GM12891 (cell line): ENCODE measurements around the gene METTL23.

Source experiments
- PAX5 ChIP-seq: IDR thresholded peaks from 2 replicates; pipeline ENCODE4 v1.6.1; 2011; ENCODE audit warnings: low read length, moderate library complexity, mild to moderate bottlenecking; ENCODE audit not compliant: insufficient read depth, severe bottlenecking
- POLR2A ChIP-seq: IDR thresholded peaks from 2 replicates; pipeline ENCODE4 v1.6.1; 2011; ENCODE audit warnings: low read depth, low read length, control low read depth
- POLR2AphosphoS5 ChIP-seq: IDR thresholded peaks from 2 replicates; pipeline ENCODE4 v1.6.1; 2011; ENCODE audit warnings: low read depth, low read length, control low read depth

DNA sequence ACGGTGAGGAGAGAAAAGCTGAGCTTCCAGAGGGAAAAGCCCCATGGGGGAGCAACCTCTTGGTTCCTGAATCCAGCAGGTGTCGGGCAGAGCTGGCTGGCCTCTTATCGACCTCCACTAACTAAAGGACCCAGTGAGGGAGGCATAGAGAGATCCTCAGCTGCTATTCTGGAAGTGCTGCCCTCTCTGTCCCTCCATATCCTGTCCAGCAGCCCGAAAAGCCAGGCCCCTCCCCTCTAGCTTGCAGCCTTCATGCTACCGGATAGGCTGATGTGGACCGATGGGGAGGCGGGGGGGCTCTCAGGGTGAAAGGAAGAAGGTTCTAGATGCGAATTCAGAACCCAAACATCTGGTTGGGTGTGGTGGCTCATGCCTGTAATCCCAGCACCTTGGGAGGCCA lies 40.8 kb upstream of the METTL23 start:
- TF ChIP-seq PAX5 (no peak), POLR2A (no peak), POLR2AphosphoS5 (no peak)
